Measurements from ENCODE around the gene EXOC2.

EXOC2 gene

GRCh38 chr6:506508-506907 lies 186.4 kb downstream of the EXOC2 start:
- Mint-ChIP-seq H3K4me1 (ENCODE audit: low read depth) (peaks cover 94% of the 10 kb centered on the region), H3K27ac (peak overlapping the region; percentile 100), H3K36me3 (peaks cover 12% of the 10 kb centered on the region), H3K4me3 (peak overlapping the region; percentile 84), H3K27me3 (no peaks in the 10 kb centered on the region), H3K9me3 (ENCODE audit: low read depth) (no peaks in the 10 kb centered on the region)

- Mint-ChIP-seq H3K4me1 (ENCODE audit: low read depth) (peaks cover 89% of the 10 kb centered on the region), H3K27ac (peak overlapping the region; percentile 100), H3K36me3 (peaks cover 8% of the 10 kb centered on the region), H3K9me3 (ENCODE audit: low read depth) (no peaks in the 10 kb centered on the region), H3K27me3 (no peaks in the 10 kb centered on the region), H3K4me3 (peak overlapping the region; percentile 40)
Measured at GRCh38 chr6:505374-505773, 187.6 kb downstream of the EXOC2 start.

- H3K27ac Mint-ChIP-seq: peak overlapping the region; percentile 100
- peaks cover 89% of the 10 kb centered on the region for H3K4me1 Mint-ChIP-seq (ENCODE audit: low read depth)
- H3K27me3 Mint-ChIP-seq: no peaks in the 10 kb centered on the region
Measured at GRCh38 chr6:504446-504980, 188.4 kb downstream of the EXOC2 start.

GRCh38 chr6:503610-504362 lies 189.2 kb downstream of the EXOC2 start:
- no peaks in the 10 kb centered on the region for H3K27me3 Mint-ChIP-seq
- no peak overlapping the region for H3K4me3 Mint-ChIP-seq
- H3K9me3 Mint-ChIP-seq (ENCODE audit: low read depth): no peaks in the 10 kb centered on the region
- H3K36me3 Mint-ChIP-seq: peaks cover 9% of the 10 kb centered on the region
- peak overlapping the region; percentile 100 for H3K27ac Mint-ChIP-seq
- H3K4me1 Mint-ChIP-seq (ENCODE audit: low read depth): peaks cover 89% of the 10 kb centered on the region

More at GRCh38 chr6:504446-504980, 188.4 kb downstream of the EXOC2 start:
- Mint-ChIP-seq H3K4me3 (peak overlapping the region; percentile 17), H3K36me3 (peaks cover 8% of the 10 kb centered on the region), H3K9me3 (ENCODE audit: low read depth) (no peaks in the 10 kb centered on the region)

- Mint-ChIP-seq H3K4me3 (peak overlapping the region; percentile 76), H3K27me3 (no peaks in the 10 kb centered on the region), H3K36me3 (peaks cover 14% of the 10 kb centered on the region), H3K9me3 (ENCODE audit: low read depth) (no peaks in the 10 kb centered on the region), H3K27ac (peak overlapping the region; percentile 100), H3K4me1 (ENCODE audit: low read depth) (peaks cover 89% of the 10 kb centered on the region)
Measured at GRCh38 chr6:502761-503160, 190.2 kb downstream of the EXOC2 start.

- H3K27ac Mint-ChIP-seq: peak overlapping the region; percentile 100
- no peaks in the 10 kb centered on the region for H3K27me3 Mint-ChIP-seq
- no peaks in the 10 kb centered on the region for H3K9me3 Mint-ChIP-seq (ENCODE audit: low read depth)
- peaks cover 17% of the 10 kb centered on the region for H3K36me3 Mint-ChIP-seq
- H3K4me1 Mint-ChIP-seq (ENCODE audit: low read depth): peaks cover 89% of the 10 kb centered on the region
- peak overlapping the region; percentile 76 for H3K4me3 Mint-ChIP-seq
Measured at GRCh38 chr6:501891-502601, 190.9 kb downstream of the EXOC2 start.

GRCh38 chr6:499617-500016 lies 193.3 kb downstream of the EXOC2 start:
- peaks cover 24% of the 10 kb centered on the region for H3K36me3 Mint-ChIP-seq
- H3K27me3 Mint-ChIP-seq: no peaks in the 10 kb centered on the region
- peak overlapping the region; percentile 99 for H3K27ac Mint-ChIP-seq
- H3K4me3 Mint-ChIP-seq: peak overlapping the region; percentile 87
- no peaks in the 10 kb centered on the region for H3K9me3 Mint-ChIP-seq (ENCODE audit: low read depth)
- peaks cover 85% of the 10 kb centered on the region for H3K4me1 Mint-ChIP-seq (ENCODE audit: low read depth)

- H3K36me3 Mint-ChIP-seq: peaks cover 21% of the 10 kb centered on the region
- no peaks in the 10 kb centered on the region for H3K27me3 Mint-ChIP-seq
- H3K4me1 Mint-ChIP-seq (ENCODE audit: low read depth): peaks cover 86% of the 10 kb centered on the region
- peak overlapping the region; percentile 87 for H3K4me3 Mint-ChIP-seq
- H3K9me3 Mint-ChIP-seq (ENCODE audit: low read depth): no peaks in the 10 kb centered on the region
- peak overlapping the region; percentile 99 for H3K27ac Mint-ChIP-seq
Measured at GRCh38 chr6:498795-499231, 194.1 kb downstream of the EXOC2 start.

- Mint-ChIP-seq H3K4me3 (peak overlapping the region; percentile 87), H3K4me1 (ENCODE audit: low read depth) (peaks cover 89% of the 10 kb centered on the region), H3K36me3 (peaks cover 23% of the 10 kb centered on the region), H3K27me3 (no peaks in the 10 kb centered on the region), H3K27ac (peak overlapping the region; percentile 99), H3K9me3 (ENCODE audit: low read depth) (no peaks in the 10 kb centered on the region)
Measured at GRCh38 chr6:497258-497657, 195.7 kb downstream of the EXOC2 start.

GRCh38 chr6:496649-497048 lies 196.3 kb downstream of the EXOC2 start:
- Mint-ChIP-seq H3K27me3 (no peaks in the 10 kb centered on the region), H3K4me3 (peak overlapping the region; percentile 87), H3K36me3 (peaks cover 24% of the 10 kb centered on the region), H3K4me1 (ENCODE audit: low read depth) (peaks cover 89% of the 10 kb centered on the region), H3K9me3 (ENCODE audit: low read depth) (no peaks in the 10 kb centered on the region), H3K27ac (peak overlapping the region; percentile 99)

- Mint-ChIP-seq H3K27ac (peak overlapping the region; percentile 99), H3K4me1 (ENCODE audit: low read depth) (peaks cover 96% of the 10 kb centered on the region), H3K27me3 (no peaks in the 10 kb centered on the region), H3K9me3 (ENCODE audit: low read depth) (no peaks in the 10 kb centered on the region), H3K36me3 (peaks cover 24% of the 10 kb centered on the region), H3K4me3 (peak overlapping the region; percentile 43)
Measured at GRCh38 chr6:494394-494793, 198.5 kb downstream of the EXOC2 start.

GRCh38 chr6:493840-494239 lies 199.1 kb downstream of the EXOC2 start:
- H3K27me3 Mint-ChIP-seq: no peaks in the 10 kb centered on the region
- H3K4me1 Mint-ChIP-seq (ENCODE audit: low read depth): peaks cover 96% of the 10 kb centered on the region
- peak overlapping the region; percentile 43 for H3K4me3 Mint-ChIP-seq
- peak overlapping the region; percentile 99 for H3K27ac Mint-ChIP-seq
- no peaks in the 10 kb centered on the region for H3K9me3 Mint-ChIP-seq (ENCODE audit: low read depth)
- peaks cover 27% of the 10 kb centered on the region for H3K36me3 Mint-ChIP-seq

GRCh38 chr6:492816-493414 lies 200.0 kb downstream of the EXOC2 start:
- Mint-ChIP-seq H3K4me3 (peak overlapping the region; percentile 75), H3K36me3 (peaks cover 23% of the 10 kb centered on the region), H3K27ac (peak overlapping the region; percentile 99), H3K4me1 (ENCODE audit: low read depth) (peaks cover 95% of the 10 kb centered on the region), H3K27me3 (no peaks in the 10 kb centered on the region), H3K9me3 (ENCODE audit: low read depth) (no peaks in the 10 kb centered on the region)

- peaks cover 91% of the 10 kb centered on the region for H3K4me1 Mint-ChIP-seq (ENCODE audit: low read depth)
- peak overlapping the region; percentile 99 for H3K27ac Mint-ChIP-seq
Measured at GRCh38 chr6:492178-492577, 200.8 kb downstream of the EXOC2 start.

GRCh38 chr6:491233-491632 lies 201.7 kb downstream of the EXOC2 start:
- Mint-ChIP-seq H3K27me3 (no peaks in the 10 kb centered on the region), H3K36me3 (peaks cover 18% of the 10 kb centered on the region), H3K4me3 (peak overlapping the region; percentile 80), H3K27ac (peak overlapping the region; percentile 99), H3K9me3 (ENCODE audit: low read depth) (no peaks in the 10 kb centered on the region), H3K4me1 (ENCODE audit: low read depth) (peaks cover 90% of the 10 kb centered on the region)

More at GRCh38 chr6:492178-492577, 200.8 kb downstream of the EXOC2 start:
- Mint-ChIP-seq H3K36me3 (peaks cover 18% of the 10 kb centered on the region), H3K27me3 (no peaks in the 10 kb centered on the region), H3K9me3 (ENCODE audit: low read depth) (no peaks in the 10 kb centered on the region), H3K4me3 (peak overlapping the region; percentile 75)

All from activated naive CD8-positive, alpha-beta T cell (primary cell).